Mesenchymal stem cell (in vitro differentiated cells and primary cell): ENCODE data around the gene SLU7.
A peak's percentile ranks its signal among the peaks of the same experiment; 100 is the strongest.

ENCODE experiments used
- DNase-seq: peaks from one replicate; pipeline ENCODE4 v3.0.0-alpha.2; 2013
- H2AFZ ChIP-seq: one replicate; pipeline ENCODE4 v1.6.1; 2013; ENCODE audit warnings: low read depth, mild to moderate bottlenecking, control low read depth, inconsistent platforms, low read length, moderate library complexity
- H2AK5ac ChIP-seq: 2 replicates; pipeline ENCODE4 v1.6.1; 2013; ENCODE audit warnings: low read length, moderate library complexity, mild to moderate bottlenecking, inconsistent platforms; ENCODE audit not compliant: severe bottlenecking
- H2BK120ac ChIP-seq: one replicate; pipeline ENCODE4 v1.6.1; 2013; ENCODE audit warnings: low read depth, mild to moderate bottlenecking, inconsistent platforms, low read length, moderate library complexity
- H2BK12ac ChIP-seq, 2 experiments: one replicate each; pipeline ENCODE4 v1.6.1; 2013; ENCODE audit warnings: inconsistent platforms in 2 of 2, low read length in 2 of 2, mild to moderate bottlenecking in 2 of 2, moderate library complexity in 2 of 2, control low read depth in 1 of 2
- H2BK15ac ChIP-seq: one replicate; pipeline ENCODE4 v1.6.1; 2013; ENCODE audit warnings: mild to moderate bottlenecking, low read depth, inconsistent platforms; ENCODE audit not compliant: poor library complexity, severe bottlenecking
- H2BK5ac ChIP-seq: 2 replicates; pipeline ENCODE4 v1.6.1; 2013; ENCODE audit warnings: low read depth, mild to moderate bottlenecking, low read length, control low read depth, inconsistent platforms; ENCODE audit not compliant: poor library complexity, severe bottlenecking
- H3K14ac ChIP-seq, 2 experiments: one replicate each; pipeline ENCODE4 v1.6.1; 2013; ENCODE audit warnings: inconsistent platforms in 2 of 2, low read length in 2 of 2, control low read depth in 1 of 2, mild to moderate bottlenecking in 1 of 2, moderate library complexity in 1 of 2
- H3K18ac ChIP-seq, 2 experiments: one replicate each; pipeline ENCODE4 v1.6.1; 2013; ENCODE audit warnings: inconsistent platforms in 2 of 2, low read length in 2 of 2, control low read depth in 1 of 2, low read depth in 1 of 2, mild to moderate bottlenecking in 1 of 2
- H3K23ac ChIP-seq, 2 experiments: one replicate each; pipeline ENCODE4 v1.6.1; 2013; ENCODE audit warnings: inconsistent platforms in 2 of 2, low read length in 2 of 2, mild to moderate bottlenecking in 2 of 2, moderate library complexity in 2 of 2, control low read depth in 1 of 2
- H3K27ac ChIP-seq: 2 replicates; pipeline ENCODE4 v1.5.1; 2013; ENCODE audit warnings: mild to moderate bottlenecking, moderate library complexity, low read length, control low read depth, inconsistent platforms; ENCODE audit not compliant: poor library complexity, severe bottlenecking
- H3K27me3 ChIP-seq, 2 experiments: 2 replicates each; pipeline versions ENCODE4 v1.6.1 to v1.7.0; 2013; ENCODE audit warnings: low read length in 2 of 2, mild to moderate bottlenecking in 2 of 2, moderate library complexity in 2 of 2, control low read depth in 1 of 2, inconsistent platforms in 1 of 2; ENCODE audit not compliant: control insufficient read depth in 1 of 2, insufficient read depth in 1 of 2
- H3K36me3 ChIP-seq, 2 experiments: 2 replicates each; pipeline versions ENCODE4 v1.6.1 to v1.7.0; 2013; ENCODE audit warnings: low read length in 2 of 2, control low read depth in 1 of 2, inconsistent platforms in 1 of 2, low read depth in 1 of 2, mild to moderate bottlenecking in 1 of 2; ENCODE audit not compliant: insufficient read depth in 2 of 2, control insufficient read depth in 1 of 2
- H3K4ac ChIP-seq, 2 experiments: one replicate each; pipeline ENCODE4 v1.6.1; 2013; ENCODE audit warnings: inconsistent platforms in 2 of 2, low read length in 2 of 2, mild to moderate bottlenecking in 2 of 2, moderate library complexity in 2 of 2, control low read depth in 1 of 2, low read depth in 1 of 2
- H3K4me1 ChIP-seq: 2 replicates; pipeline ENCODE4 v1.6.1; 2013; ENCODE audit warnings: low read depth, low read length, control low read depth; ENCODE audit not compliant: control insufficient read depth, insufficient read depth
- H3K4me2 ChIP-seq: 2 replicates; pipeline ENCODE4 v1.6.1; 2013; ENCODE audit warnings: low read length, mild to moderate bottlenecking, inconsistent platforms; ENCODE audit not compliant: poor library complexity, severe bottlenecking
- H3K4me3 ChIP-seq, 2 experiments: 2 replicates each; pipeline versions ENCODE4 v1.5.1 to v1.7.0; 2013; ENCODE audit warnings: low read length in 2 of 2, mild to moderate bottlenecking in 2 of 2, control low read depth in 1 of 2, low read depth in 1 of 2; ENCODE audit not compliant: insufficient read depth in 1 of 2
- H3K79me1 ChIP-seq: replicated peaks from 2 replicates; pipeline ENCODE4 v1.6.1; 2013; ENCODE audit warnings: mild to moderate bottlenecking, control low read depth, low read length, inconsistent platforms; ENCODE audit not compliant: poor library complexity, severe bottlenecking
- H3K9ac ChIP-seq: 2 replicates; pipeline ENCODE4 v1.7.0; 2013; ENCODE audit warnings: mild to moderate bottlenecking, low read length, moderate library complexity
- H3K9me3 ChIP-seq: 2 replicates; pipeline ENCODE4 v1.7.0; 2013; ENCODE audit warnings: mild to moderate bottlenecking, low read length; ENCODE audit not compliant: control insufficient read depth
- H4K8ac ChIP-seq: one replicate; pipeline ENCODE4 v1.6.1; 2013; ENCODE audit warnings: inconsistent platforms, mild to moderate bottlenecking, low read length, moderate library complexity
- H4K91ac ChIP-seq: one replicate; pipeline ENCODE4 v1.6.1; 2013; ENCODE audit warnings: mild to moderate bottlenecking, low read length, inconsistent platforms
- WGBS: methylation state at CpG from one replicate; pipeline ENCODE4 v1.1.7; 2013; ENCODE audit warnings: mixed read lengths; 5-methylcytosine and 5-hydroxymethylcytosine counted together

Gene SLU7

DNA sequence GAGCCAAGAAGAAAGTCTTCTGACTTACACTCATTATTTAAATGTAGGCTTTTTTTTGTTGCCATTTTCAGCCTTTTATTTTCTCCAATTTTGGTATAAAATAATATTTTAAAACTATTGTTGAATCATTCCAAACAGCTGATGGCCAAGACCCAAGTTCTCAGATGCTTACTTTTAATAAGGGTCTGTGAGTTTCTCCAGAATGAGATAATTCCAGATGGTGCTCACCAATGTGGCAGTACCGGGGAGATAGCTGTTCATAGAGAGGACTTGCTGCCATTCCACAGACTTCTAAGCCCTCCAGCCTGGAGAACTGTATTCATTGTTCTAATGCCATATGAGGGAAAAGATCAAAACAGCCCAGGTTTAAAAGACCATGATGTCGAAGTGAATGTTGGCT is 43.2 kb downstream of the SLU7 start:
- Histone ChIP-seq H3K23ac (no peak overlapping the region), H3K9me3 (no peaks in the 10 kb centered on the region), H4K8ac (no peak overlapping the region), H2BK120ac (no peak overlapping the region), H3K79me1 (no peaks in the 10 kb centered on the region), H2BK12ac (no peak overlapping the region), H3K14ac (no peak overlapping the region), H2BK5ac (no peak overlapping the region), H3K4me3 (no peak overlapping the region), H4K91ac (no peak overlapping the region), H2AFZ (no peak overlapping the region), H2AK5ac (no peak overlapping the region), H3K27me3 (peaks cover 27 to 35% of the 10 kb centered on the region in 2 experiments), H3K4ac (no peak overlapping the region), H3K36me3 (no peaks in the 10 kb centered on the region), H2BK15ac (no peak overlapping the region), H3K4me1 (peaks cover 2% of the 10 kb centered on the region), H3K9ac (no peak overlapping the region), H3K27ac (no peak overlapping the region), H3K18ac (no peak overlapping the region), H3K4me2 (no peak overlapping the region)
- WGBS = no CpG with 5 or more reads among the region's 2 CpGs
- no peak for DNase-seq

DNA sequence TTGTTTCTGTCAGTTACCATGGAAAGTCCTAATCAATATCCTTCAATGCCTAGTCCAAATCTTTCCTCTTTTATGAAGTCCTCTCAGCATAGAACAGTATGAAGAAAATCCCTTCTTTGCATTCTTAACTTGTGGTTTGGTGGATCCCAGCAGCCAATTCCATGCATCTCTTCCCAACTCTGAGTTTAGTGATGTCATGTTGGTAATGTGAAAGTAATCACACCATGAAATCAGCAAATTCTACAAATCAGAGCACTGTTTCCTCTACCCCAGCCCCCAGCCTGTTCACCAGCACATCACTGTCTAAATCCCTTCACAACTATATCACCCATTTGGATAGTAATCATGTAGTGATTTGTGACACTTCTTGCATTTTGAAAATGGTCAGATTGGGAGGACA is 43.7 kb downstream of the SLU7 start:
- Histone ChIP-seq H3K4me2 (no peak overlapping the region), H2BK120ac (no peak overlapping the region), H2BK12ac (no peak overlapping the region), H4K91ac (no peak overlapping the region), H3K4me3 (no peak overlapping the region), H3K27ac (no peak overlapping the region), H4K8ac (no peak overlapping the region), H3K4ac (no peak overlapping the region), H3K14ac (no peak overlapping the region), H3K23ac (no peak overlapping the region), H3K36me3 (no peaks in the 10 kb centered on the region), H2BK5ac (no peak overlapping the region), H3K79me1 (no peaks in the 10 kb centered on the region), H3K4me1 (peaks cover 7% of the 10 kb centered on the region), H2AFZ (no peak overlapping the region), H2BK15ac (no peak overlapping the region), H3K9ac (no peak overlapping the region), H3K9me3 (no peaks in the 10 kb centered on the region), H2AK5ac (no peak overlapping the region), H3K27me3 (peaks cover 29 to 35% of the 10 kb centered on the region in 2 experiments), H3K18ac (no peak overlapping the region)
- peak; percentile 46 for DNase-seq

DNA sequence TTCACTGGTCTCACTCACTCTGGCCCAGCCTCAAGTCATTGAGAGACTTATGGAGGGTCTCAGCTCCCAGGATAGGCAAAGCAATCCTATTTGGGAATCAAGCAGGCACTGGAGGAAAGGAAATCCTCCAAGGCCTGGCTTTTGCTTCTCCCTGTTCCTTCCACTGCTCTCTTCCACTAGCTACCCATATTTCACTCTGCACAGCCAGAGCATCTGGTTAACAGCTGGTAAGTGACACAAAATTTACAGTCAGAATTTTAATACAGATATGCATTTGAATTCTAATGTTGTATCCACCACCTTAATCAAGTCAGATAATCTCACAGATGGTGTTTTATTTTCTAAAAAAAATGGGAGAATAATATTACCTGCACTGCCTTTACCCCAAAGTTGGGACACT is 47.6 kb downstream of the SLU7 start:
- no peak overlapping the region for H3K23ac ChIP-seq
- H3K36me3 ChIP-seq = no peaks in the 10 kb centered on the region
- no peak overlapping the region for H4K91ac ChIP-seq
- no peak overlapping the region for H2AFZ ChIP-seq
- no peaks in the 10 kb centered on the region for H3K9me3 ChIP-seq
- no peak overlapping the region for H2BK12ac ChIP-seq
- no peak overlapping the region for H2BK5ac ChIP-seq
- H3K4me2 ChIP-seq = no peak overlapping the region
- DNase-seq = no peak
- peaks cover 31 to 35% of the 10 kb centered on the region in 2 experiments for H3K27me3 ChIP-seq
- H3K14ac ChIP-seq = no peak overlapping the region
- H2BK15ac ChIP-seq = no peak overlapping the region
- no peak overlapping the region for H3K4ac ChIP-seq
- H3K4me3 ChIP-seq = no peak overlapping the region
- H3K27ac ChIP-seq = no peak overlapping the region
- H3K9ac ChIP-seq = no peak overlapping the region
- no peak overlapping the region for H3K18ac ChIP-seq
- no peak overlapping the region for H2BK120ac ChIP-seq
- no peak overlapping the region for H2AK5ac ChIP-seq
- H3K4me1 ChIP-seq = peaks cover 7% of the 10 kb centered on the region
- H4K8ac ChIP-seq = no peak overlapping the region
- no peaks in the 10 kb centered on the region for H3K79me1 ChIP-seq

DNA sequence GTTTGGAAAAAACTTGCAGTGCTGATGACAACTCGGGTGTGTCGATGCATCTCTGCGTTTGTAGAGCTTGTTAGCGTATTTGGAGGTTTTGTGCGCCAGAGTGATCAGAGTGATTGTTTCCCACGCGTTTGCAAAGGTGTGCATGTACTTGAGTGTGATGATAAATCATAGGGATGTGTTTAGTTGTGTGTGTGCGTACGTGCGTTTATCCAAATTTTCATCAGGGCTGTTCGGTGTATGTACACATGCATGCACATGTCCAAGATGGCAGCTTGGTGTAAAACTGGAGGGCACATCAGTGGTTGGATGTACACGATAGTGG is 48.2 kb downstream of the SLU7 start:
- peak overlapping the region in 1 of 2 experiments; percentile 60 for H3K18ac ChIP-seq
- peak overlapping the region; percentile 80 for H3K9ac ChIP-seq
- H3K4me1 ChIP-seq = peaks cover 7% of the 10 kb centered on the region
- no peak overlapping the region for H2BK5ac ChIP-seq
- H3K27me3 ChIP-seq = peaks cover 31 to 33% of the 10 kb centered on the region in 2 experiments
- no peak overlapping the region for H3K23ac ChIP-seq
- no peak overlapping the region for H3K4ac ChIP-seq
- H2BK120ac ChIP-seq = no peak overlapping the region
- peak overlapping the region; percentile 67 to 84 for H3K4me3 ChIP-seq
- H2BK15ac ChIP-seq = no peak overlapping the region
- no peak overlapping the region for H3K14ac ChIP-seq
- peak overlapping the region; percentile 56 for H4K8ac ChIP-seq
- DNase-seq = no peak
- WGBS = 60% methylated on average over 12 of the region's 12 CpGs
- H4K91ac ChIP-seq = no peak overlapping the region
- no peak overlapping the region for H2AK5ac ChIP-seq
- no peak overlapping the region for H3K27ac ChIP-seq
- peak overlapping the region in 1 of 2 experiments; percentile 34 for H2BK12ac ChIP-seq
- no peaks in the 10 kb centered on the region for H3K79me1 ChIP-seq
- H2AFZ ChIP-seq = peak overlapping the region; percentile 48
- no peaks in the 10 kb centered on the region for H3K36me3 ChIP-seq
- peak overlapping the region; percentile 95 for H3K4me2 ChIP-seq
- no peaks in the 10 kb centered on the region for H3K9me3 ChIP-seq
